HG02943 (cell line): ENCODE data around the gene TIAM1.

Experiments used
- ATAC-seq: cut with Tn5 transposase; IDR thresholded peaks from one replicate; pipeline ENCODE4 v1.9.1; 2021; ENCODE audit warnings: mild to moderate bottlenecking, low read depth, moderate library complexity; ENCODE audit not compliant: unreplicated experiment

Gene TIAM1

GRCh38 chr21:31151156-31152045 lies 192.7 kb downstream of the TIAM1 start:
- no peak for ATAC-seq

GRCh38 chr21:31145274-31145673 lies 198.8 kb downstream of the TIAM1 start:
- ATAC-seq = no peak

GRCh38 chr21:31143036-31143435 lies 201.0 kb downstream of the TIAM1 start:
- ATAC-seq = no peak

GRCh38 chr21:31142600-31142999 lies 201.5 kb downstream of the TIAM1 start:
- ATAC-seq = no peak

- ATAC-seq = no peak
These were observed 202.6 kb downstream of the TIAM1 start for GRCh38 chr21:31141389-31142000.

GRCh38 chr21:31140676-31141075 lies 203.4 kb downstream of the TIAM1 start:
- ATAC-seq = no peak

GRCh38 chr21:31140025-31140424 lies 204.0 kb downstream of the TIAM1 start:
- ATAC-seq = no peak

GRCh38 chr21:31137960-31138359 lies 206.1 kb downstream of the TIAM1 start:
- ATAC-seq = no peak

- no peak for ATAC-seq
These were observed 207.2 kb downstream of the TIAM1 start for GRCh38 chr21:31136891-31137290.

- ATAC-seq = no peak
These were observed 208.4 kb downstream of the TIAM1 start for GRCh38 chr21:31135531-31136184.

- no peak for ATAC-seq
These were observed 210.7 kb downstream of the TIAM1 start for GRCh38 chr21:31133243-31133830.

GRCh38 chr21:31132574-31133242 lies 211.4 kb downstream of the TIAM1 start:
- ATAC-seq = peak; percentile 70

- ATAC-seq = no peak
These were observed 213.2 kb downstream of the TIAM1 start for GRCh38 chr21:31130821-31131220.

- ATAC-seq = no peak
These were observed 215.8 kb downstream of the TIAM1 start for GRCh38 chr21:31128234-31128633.

GRCh38 chr21:31124010-31124409 lies 220.1 kb downstream of the TIAM1 start:
- ATAC-seq = no peak

- ATAC-seq = no peak
These were observed 224.9 kb downstream of the TIAM1 start for GRCh38 chr21:31119199-31119598.

- ATAC-seq = no peak
These were observed 226.7 kb downstream of the TIAM1 start for GRCh38 chr21:31117128-31117916.

- no peak for ATAC-seq
These were observed 228.8 kb downstream of the TIAM1 start for GRCh38 chr21:31115249-31115648.

- no peak for ATAC-seq
These were observed 233.0 kb downstream of the TIAM1 start for GRCh38 chr21:31111093-31111492.

GRCh38 chr21:31110430-31110829 lies 233.6 kb downstream of the TIAM1 start:
- no peak for ATAC-seq
